GM13977 (cell line): Measurements from ENCODE around the gene PRCC.

ENCODE experiments used
- DNase-seq: peaks from one replicate; pipeline ENCODE4 v3.0.0; 2012; ENCODE audit warnings: low spot score
- in situ Hi-C: fragments of 300-500 bp; cut with MboI; formaldehyde crosslinking; loops from one replicate; pipeline ENCODE4 v1.12.0; 2022; ENCODE audit warnings: low sequenced_read_pairs, low pct_unique_long_range_greater_than_20kb, mixed read lengths, inconsistent platforms; ENCODE audit not compliant: unreplicated experiment
- TF ChIP-seq, protein P1 (sequence below): IDR thresholded peaks from 2 replicates; pipeline ENCODE4 v1.5.1; 2012; ENCODE audit warnings: mild to moderate bottlenecking, control low read depth; ENCODE audit not compliant: insufficient read depth; ENCODE audit errors: extremely low read depth, missing control alignments

PRCC gene

DNA sequence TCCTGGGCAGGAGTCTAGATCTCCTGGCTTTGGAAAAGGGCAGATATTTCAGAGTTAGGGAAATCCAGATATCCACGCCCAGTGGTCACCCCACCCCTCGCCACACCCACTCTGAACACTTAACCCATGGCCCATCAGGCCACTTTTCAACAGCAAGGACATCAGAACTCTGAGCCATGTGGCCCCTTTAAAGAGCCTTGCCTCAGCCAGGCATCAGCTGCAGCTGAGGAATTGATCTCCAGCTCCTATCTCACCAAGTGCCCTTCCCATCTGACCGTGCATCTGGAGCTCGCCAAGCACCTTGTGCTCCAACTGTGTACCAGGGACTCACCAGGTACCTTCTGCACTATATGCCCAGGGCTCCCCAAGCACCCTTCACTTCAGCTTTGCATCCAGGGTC is 69.6 kb downstream of the PRCC start:
- TF ChIP-seq, protein P1, sequence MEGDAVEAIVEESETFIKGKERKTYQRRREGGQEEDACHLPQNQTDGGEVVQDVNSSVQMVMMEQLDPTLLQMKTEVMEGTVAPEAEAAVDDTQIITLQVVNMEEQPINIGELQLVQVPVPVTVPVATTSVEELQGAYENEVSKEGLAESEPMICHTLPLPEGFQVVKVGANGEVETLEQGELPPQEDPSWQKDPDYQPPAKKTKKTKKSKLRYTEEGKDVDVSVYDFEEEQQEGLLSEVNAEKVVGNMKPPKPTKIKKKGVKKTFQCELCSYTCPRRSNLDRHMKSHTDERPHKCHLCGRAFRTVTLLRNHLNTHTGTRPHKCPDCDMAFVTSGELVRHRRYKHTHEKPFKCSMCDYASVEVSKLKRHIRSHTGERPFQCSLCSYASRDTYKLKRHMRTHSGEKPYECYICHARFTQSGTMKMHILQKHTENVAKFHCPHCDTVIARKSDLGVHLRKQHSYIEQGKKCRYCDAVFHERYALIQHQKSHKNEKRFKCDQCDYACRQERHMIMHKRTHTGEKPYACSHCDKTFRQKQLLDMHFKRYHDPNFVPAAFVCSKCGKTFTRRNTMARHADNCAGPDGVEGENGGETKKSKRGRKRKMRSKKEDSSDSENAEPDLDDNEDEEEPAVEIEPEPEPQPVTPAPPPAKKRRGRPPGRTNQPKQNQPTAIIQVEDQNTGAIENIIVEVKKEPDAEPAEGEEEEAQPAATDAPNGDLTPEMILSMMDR, result no peak

DNA sequence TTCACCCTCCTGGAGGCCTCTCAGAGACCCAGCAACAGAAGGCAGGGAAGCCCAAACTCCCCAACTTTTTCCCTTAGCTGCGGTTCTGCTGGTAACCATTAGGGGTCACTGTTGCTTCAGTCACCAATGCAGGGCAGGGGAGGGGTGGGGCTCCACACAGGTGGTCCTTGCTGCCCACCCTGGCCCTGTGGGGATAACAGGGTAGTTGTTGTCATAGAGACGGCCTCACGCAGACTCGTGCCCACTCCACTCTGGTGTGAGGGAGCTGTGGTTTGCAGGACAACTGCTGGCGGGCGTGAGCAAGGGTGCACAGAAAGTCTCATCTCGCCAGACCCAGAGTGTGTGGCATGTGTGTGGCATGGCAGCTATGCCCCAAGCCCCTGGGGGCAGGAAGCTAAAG is 71.6 kb downstream of the PRCC start:
- DNase-seq, result peak; percentile 69
- in situ Hi-C loops, result no loop called here
- TF ChIP-seq, protein P1, result peak; percentile 88

More for the DNA sequence above, 69.6 kb downstream of the PRCC start:
- in situ Hi-C loops, result no loop called here
- peak; percentile 4 for DNase-seq

DNA sequence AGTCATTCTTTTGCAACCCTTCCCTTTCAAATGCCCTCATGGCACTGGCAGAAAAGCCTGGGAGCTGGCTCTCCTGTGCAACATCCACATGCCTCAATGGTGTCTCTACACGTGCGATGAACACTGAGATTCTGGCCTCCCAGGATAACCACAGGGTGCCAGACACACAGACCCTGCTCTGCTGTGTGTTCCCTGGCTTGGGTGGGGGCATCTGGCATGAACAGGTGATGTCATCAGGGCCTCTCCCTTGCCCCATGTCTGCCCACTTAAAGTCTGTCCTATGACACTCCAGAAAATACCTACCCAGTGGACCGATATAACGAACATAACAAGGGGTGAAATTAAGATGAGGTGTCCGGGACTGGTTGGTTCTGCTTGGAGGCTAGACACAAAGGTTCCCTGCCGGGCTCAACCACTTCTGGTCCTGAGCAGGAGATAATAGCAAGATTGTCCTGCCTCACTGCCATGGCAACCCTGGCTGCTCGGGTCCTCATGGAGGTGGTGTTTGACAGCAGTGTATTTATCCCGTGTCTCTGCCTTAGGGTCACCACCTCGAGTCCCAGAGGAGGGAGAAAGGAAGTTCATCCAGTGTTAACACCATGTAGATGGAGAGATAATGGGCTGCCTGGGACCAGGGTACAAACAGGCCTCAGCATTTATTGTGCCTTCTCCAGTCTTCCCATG is 72.2 kb downstream of the PRCC start:
- in situ Hi-C loops, result no loop called here
- peak; percentile 7 for DNase-seq

DNA sequence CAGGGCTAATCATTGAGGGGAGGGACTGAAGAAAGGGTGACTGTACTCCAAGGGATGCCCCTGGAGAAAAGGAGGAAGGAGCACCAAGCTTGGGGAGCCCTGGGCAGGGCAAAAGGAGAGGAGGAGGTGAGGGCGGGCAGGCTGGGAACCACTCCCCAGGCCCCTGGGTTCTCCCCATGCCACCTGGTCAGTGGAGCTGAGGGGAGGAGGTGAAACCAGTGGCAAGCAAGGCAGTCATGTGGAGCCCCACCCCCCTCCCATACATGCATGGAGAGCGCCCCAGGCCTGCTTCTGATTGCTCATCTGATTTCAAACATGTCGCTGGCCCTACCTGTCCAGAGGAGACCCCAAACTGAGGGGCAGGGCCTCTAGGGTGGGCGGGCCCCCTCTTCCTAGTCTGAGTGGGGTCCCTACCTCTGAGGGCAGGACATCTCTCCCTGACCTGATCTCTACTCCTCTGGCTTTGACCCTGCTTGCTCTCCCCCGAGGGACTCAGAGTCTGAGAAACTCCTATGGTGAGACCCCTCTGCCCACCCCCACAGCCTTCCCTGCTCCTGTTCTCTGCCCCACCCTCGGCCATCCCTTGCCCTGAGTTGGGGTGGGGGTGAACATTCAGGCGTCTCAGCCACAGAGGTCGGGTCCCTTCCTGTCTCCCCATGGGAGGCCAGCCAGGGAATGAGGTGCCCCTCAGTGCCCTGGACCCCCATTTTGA is 73.0 kb downstream of the PRCC start:
- TF ChIP-seq, protein P1, result no peak
- in situ Hi-C loops, result no loop called here
- DNase-seq, result peak; percentile 5

More for the DNA sequence above, 72.2 kb downstream of the PRCC start:
- TF ChIP-seq, protein P1, result no peak

DNA sequence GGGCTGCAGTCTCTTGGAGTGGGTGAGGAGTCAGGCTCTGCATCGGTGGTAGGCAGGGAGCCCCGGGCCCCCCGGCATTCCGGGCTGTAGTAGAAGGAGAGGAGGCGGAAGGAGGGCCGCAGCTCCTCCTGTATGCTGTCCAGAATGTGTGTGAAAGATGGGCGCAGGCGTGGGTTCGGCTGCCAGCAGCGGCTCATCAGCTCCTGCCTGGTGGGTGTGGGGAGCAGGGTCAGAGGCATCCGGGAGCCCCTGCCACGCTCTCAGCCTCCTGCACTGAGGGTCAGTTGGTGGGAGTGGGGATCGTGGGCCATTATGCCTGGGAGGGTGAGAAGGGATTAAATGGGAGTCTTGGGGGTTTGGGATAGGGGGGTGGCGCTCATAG is 73.6 kb downstream of the PRCC start:
- DNase-seq, result no peak
- in situ Hi-C loops, result no loop called here
- TF ChIP-seq, protein P1, result no peak

DNA sequence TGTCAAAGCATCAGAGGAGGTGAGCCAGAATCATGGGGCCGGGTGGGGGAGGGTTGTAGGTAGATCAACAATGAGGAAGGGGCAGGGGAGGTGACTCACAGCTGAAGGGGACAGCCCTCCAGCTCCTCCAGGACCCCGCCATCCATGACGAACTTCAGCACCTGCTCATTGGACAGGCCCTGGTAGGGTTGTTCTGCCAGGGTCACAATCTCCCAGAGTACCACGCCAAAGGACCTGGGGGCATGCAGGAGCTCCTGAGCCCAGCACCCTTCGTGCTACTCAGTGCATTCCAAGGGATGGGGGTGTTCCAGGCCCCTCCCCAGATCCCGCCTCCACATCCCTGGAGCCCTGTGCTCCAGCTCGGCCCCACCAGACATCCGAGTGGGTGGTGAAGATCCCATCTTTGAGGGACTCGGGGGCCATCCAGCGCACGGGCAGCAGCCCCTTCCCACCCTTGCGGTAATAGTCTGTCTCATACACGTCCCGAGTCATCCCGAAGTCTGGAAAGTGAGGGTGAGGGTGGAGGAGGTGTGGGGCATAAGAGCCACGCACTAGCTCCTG is 74.0 kb downstream of the PRCC start:
- in situ Hi-C loops, result no loop called here
- peak; percentile 9 for DNase-seq
- TF ChIP-seq, protein P1, result no peak
